ENCODE measurements around the gene EXOSC2.

- no peak for TF ChIP-seq REST (IDR thresholded peaks at IDR 0.05; ENCODE audit: borderline replicate concordance in 1 of 2, low read depth in 1 of 2, low read length in 2 of 2)
- no peak for TF ChIP-seq EP300 (IDR thresholded peaks at IDR 0.05; ENCODE audit: low read depth in 2 of 2, low read length in 2 of 2)
- TF ChIP-seq EP300 (CRISPR knock-in tag; IDR thresholded peaks at IDR 0.05; ENCODE audit: borderline replicate concordance): no peak
- TF ChIP-seq PBX3 (CRISPR knock-in tag; IDR thresholded peaks at IDR 0.05; ENCODE audit: borderline replicate concordance): no peak
- TF ChIP-seq FOXA1 (IDR thresholded peaks at IDR 0.05): no peak
- TF ChIP-seq FOXA1 (CRISPR knock-in tag; IDR thresholded peaks at IDR 0.05): no peak
- TF ChIP-seq RAD51 (IDR thresholded peaks at IDR 0.05; ENCODE audit: borderline replicate concordance): no peak
- no peak for TF ChIP-seq NR3C1 (CRISPR knock-in tag; IDR thresholded peaks at IDR 0.05)
- TF ChIP-seq KLF16 (CRISPR knock-in tag; IDR thresholded peaks at IDR 0.05): no peak
- no peak for TF ChIP-seq RAD21 (CRISPR knock-in tag; IDR thresholded peaks at IDR 0.05)
- TF ChIP-seq, protein P1, sequence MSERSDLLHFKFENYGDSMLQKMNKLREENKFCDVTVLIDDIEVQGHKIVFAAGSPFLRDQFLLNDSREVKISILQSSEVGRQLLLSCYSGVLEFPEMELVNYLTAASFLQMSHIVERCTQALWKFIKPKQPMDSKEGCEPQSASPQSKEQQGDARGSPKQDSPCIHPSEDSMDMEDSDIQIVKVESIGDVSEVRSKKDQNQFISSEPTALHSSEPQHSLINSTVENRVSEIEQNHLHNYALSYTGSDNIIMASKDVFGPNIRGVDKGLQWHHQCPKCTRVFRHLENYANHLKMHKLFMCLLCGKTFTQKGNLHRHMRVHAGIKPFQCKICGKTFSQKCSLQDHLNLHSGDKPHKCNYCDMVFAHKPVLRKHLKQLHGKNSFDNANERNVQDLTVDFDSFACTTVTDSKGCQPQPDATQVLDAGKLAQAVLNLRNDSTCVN (CRISPR knock-in tag; IDR thresholded peaks at IDR 0.05; ENCODE audit: borderline replicate concordance): no peak
- TF ChIP-seq EZH2 (conservative IDR thresholded peaks at IDR 0.05; ENCODE audit: low read depth, low read length): peak; percentile 61
These were observed 32.0 kb upstream of the EXOSC2 start for GRCh38 chr9:130661451-130662098.
